ENCODE results near the gene DGKG.

DGKG gene

DNA sequence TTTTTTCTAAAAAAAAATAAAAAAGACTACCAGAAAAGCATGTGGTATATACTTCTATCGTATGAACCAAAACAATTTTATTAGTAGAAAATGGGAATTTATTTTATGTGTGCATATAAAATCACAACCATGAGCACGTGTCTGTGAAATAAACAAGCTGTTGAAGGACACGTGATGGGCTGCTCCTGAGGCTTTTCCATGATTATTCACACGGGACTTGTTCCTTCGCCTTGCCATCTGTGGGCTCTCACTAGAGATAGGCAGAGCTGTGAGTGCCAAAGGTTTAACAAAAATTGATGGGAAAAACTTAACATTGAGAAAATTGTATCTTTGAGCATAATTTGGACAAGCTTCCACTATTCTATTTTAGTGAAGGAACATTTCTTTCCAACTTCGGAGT is 240.8 kb downstream of the DGKG start:
- no peak overlapping the region for H4K8ac ChIP-seq (ENCODE audit: low read depth, low read length)

DNA sequence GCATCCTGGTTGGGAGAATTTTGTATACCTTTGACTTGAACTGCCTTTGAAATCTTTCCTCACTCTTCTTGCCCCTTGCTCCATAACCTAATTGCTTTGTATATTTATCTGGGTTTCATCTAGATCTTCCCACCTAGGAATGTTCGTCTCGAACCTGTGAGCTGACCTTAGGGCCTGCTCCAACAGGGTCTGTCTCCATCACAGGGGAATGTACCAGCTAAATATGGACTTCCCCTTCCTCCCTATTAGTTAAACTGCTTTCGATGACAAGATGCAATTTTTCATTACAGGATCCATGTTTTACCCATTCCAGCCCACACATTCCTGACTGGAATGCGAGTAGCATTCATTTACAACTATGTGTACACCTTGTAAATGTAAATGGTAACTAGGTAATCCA is 242.5 kb downstream of the DGKG start:
- H2BK5ac ChIP-seq (ENCODE audit: low read depth, low read length, poor library complexity), result no peak overlapping the region
- H3K27me3 ChIP-seq (ENCODE audit: insufficient read depth, low read length), result no peaks in the 10 kb centered on the region
- H2AK5ac ChIP-seq (ENCODE audit: low read length), result no peak overlapping the region
- H3K9me3 ChIP-seq (ENCODE audit: insufficient read depth, low read depth, low read length), result peaks cover 2% of the 10 kb centered on the region
- peaks cover 0 to 2% of the 10 kb centered on the region in 2 experiments for H3K4me1 ChIP-seq (ENCODE audit: control insufficient read depth in 1 of 2, insufficient read depth in 2 of 2, low read length in 2 of 2)
- H3K36me3 ChIP-seq (ENCODE audit: control insufficient read depth in 1 of 2, insufficient read depth in 2 of 2, low read length in 2 of 2), result no peaks in the 10 kb centered on the region
- H2BK12ac ChIP-seq (ENCODE audit: low read length), result no peak overlapping the region
- peaks cover 1% of the 10 kb centered on the region for H3K79me1 ChIP-seq (ENCODE audit: low read length)
- no peak overlapping the region for H3K4ac ChIP-seq (ENCODE audit: low read depth, low read length)
- H2AFZ ChIP-seq (ENCODE audit: insufficient read depth, low read length, poor library complexity), result no peak overlapping the region
- H2BK120ac ChIP-seq (ENCODE audit: insufficient read depth, low read length, poor library complexity), result no peak overlapping the region
- no peak overlapping the region for H3K9ac ChIP-seq (ENCODE audit: low read length)
- H4K8ac ChIP-seq (ENCODE audit: low read depth, low read length), result no peak overlapping the region
- no peak overlapping the region for H3K4me3 ChIP-seq (ENCODE audit: low read depth, low read length)
- no peaks in the 10 kb centered on the region for H3K79me2 ChIP-seq (ENCODE audit: control insufficient read depth, insufficient read depth, low read length, poor library complexity)
- no peak overlapping the region for H4K91ac ChIP-seq (ENCODE audit: low read depth, low read length)
- no peak overlapping the region for H3K23ac ChIP-seq (ENCODE audit: low read length)
- H3K14ac ChIP-seq (ENCODE audit: low read length), result no peak overlapping the region
- H3K18ac ChIP-seq (ENCODE audit: low read length), result no peak overlapping the region
- peak; percentile 43 to 77 for DNase-seq
- WGBS (ENCODE audit: extremely low coverage, insufficient coverage, insufficient read length), result no CpG with 5 or more reads among the region's 4 CpGs
- no peak overlapping the region for H3K4me2 ChIP-seq (ENCODE audit: low read length)
- H4K12ac ChIP-seq (ENCODE audit: low read depth, low read length), result no peak overlapping the region
- H3K27ac ChIP-seq (ENCODE audit: low read depth, low read length), result no peak overlapping the region

More for the DNA sequence above, 240.8 kb downstream of the DGKG start:
- no peak overlapping the region for H4K91ac ChIP-seq (ENCODE audit: low read depth, low read length)
- H3K27me3 ChIP-seq (ENCODE audit: insufficient read depth, low read length), result no peaks in the 10 kb centered on the region
- H3K36me3 ChIP-seq (ENCODE audit: control insufficient read depth in 1 of 2, insufficient read depth in 2 of 2, low read length in 2 of 2), result no peaks in the 10 kb centered on the region
- H3K79me2 ChIP-seq (ENCODE audit: control insufficient read depth, insufficient read depth, low read length, poor library complexity), result no peaks in the 10 kb centered on the region
- H4K12ac ChIP-seq (ENCODE audit: low read depth, low read length), result no peak overlapping the region
- no peak for DNase-seq
- peaks cover 1% of the 10 kb centered on the region for H3K79me1 ChIP-seq (ENCODE audit: low read length)
- no peak overlapping the region for H3K14ac ChIP-seq (ENCODE audit: low read length)
- H3K4me2 ChIP-seq (ENCODE audit: low read length), result no peak overlapping the region
- no peak overlapping the region for H2AFZ ChIP-seq (ENCODE audit: insufficient read depth, low read length, poor library complexity)
- no peak overlapping the region for H3K4me3 ChIP-seq (ENCODE audit: low read depth, low read length)
- no peak overlapping the region for H3K9ac ChIP-seq (ENCODE audit: low read length)
- H3K4ac ChIP-seq (ENCODE audit: low read depth, low read length), result no peak overlapping the region
- H2BK120ac ChIP-seq (ENCODE audit: insufficient read depth, low read length, poor library complexity), result no peak overlapping the region
- H3K4me1 ChIP-seq (ENCODE audit: control insufficient read depth in 1 of 2, insufficient read depth in 2 of 2, low read length in 2 of 2), result peaks cover 0 to 2% of the 10 kb centered on the region in 2 experiments
- WGBS (ENCODE audit: extremely low coverage, insufficient coverage, insufficient read length), result no CpG with 5 or more reads among the region's 6 CpGs
- no peak overlapping the region for H2AK5ac ChIP-seq (ENCODE audit: low read length)
- H2BK12ac ChIP-seq (ENCODE audit: low read length), result no peak overlapping the region
- no peak overlapping the region for H3K18ac ChIP-seq (ENCODE audit: low read length)
- H3K23ac ChIP-seq (ENCODE audit: low read length), result no peak overlapping the region
- H2BK5ac ChIP-seq (ENCODE audit: low read depth, low read length, poor library complexity), result no peak overlapping the region
- H3K9me3 ChIP-seq (ENCODE audit: insufficient read depth, low read depth, low read length), result peaks cover 2% of the 10 kb centered on the region
- no peak overlapping the region for H3K27ac ChIP-seq (ENCODE audit: low read depth, low read length)

DNA sequence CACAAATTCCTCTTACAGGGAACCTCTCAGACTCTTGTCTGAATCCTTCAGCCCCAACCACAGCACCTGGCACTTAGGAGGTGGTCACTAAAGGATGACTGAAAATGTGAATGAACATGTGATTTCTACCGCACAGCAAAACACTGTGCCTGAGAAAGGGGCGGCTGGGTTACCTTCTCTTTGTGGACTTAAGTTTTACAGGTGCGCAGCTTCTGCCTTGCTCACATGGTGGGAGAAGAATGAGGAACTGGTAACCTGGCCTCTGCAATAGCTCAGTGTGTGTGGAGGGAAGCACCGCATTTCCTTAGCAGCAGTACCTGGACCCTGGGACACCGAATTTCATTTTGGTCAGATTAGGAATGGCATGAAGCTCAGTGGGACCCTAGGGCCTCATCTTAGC is 243.3 kb downstream of the DGKG start:
- H3K14ac ChIP-seq (ENCODE audit: low read length), result no peak overlapping the region

DNA sequence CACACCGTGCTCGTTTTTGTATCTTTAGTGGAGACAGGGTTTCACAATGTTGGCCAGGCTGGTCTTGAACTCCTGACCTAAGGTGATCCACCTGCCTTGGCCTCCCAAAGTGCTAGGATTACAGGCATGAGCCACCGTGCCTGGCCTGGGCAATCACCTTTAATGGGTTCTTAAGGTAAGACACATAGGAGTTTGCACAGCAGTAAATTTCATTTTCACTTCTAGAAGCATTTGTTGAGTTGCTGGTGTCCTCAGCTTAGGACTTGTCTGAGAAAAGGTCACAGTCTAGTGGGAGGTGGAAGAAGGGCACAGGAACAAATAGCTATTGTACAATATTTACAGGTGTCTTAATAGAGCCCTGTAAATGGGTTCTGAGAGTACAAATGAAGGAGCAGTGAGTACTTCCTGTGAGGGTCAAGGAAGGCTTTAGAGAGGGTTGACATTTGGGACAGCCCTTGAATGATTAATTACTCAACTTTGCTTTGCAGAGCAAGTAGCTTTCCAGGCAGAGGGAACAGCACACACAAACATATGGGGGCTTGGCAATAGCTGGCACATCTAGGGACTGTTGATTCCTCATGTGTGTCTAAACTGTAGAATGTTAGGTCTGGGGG is 244.4 kb downstream of the DGKG start:
- peaks cover 6% of the 10 kb centered on the region for H3K27me3 ChIP-seq (ENCODE audit: insufficient read depth, low read length)
- H3K4me1 ChIP-seq (ENCODE audit: control insufficient read depth in 1 of 2, insufficient read depth in 2 of 2, low read length in 2 of 2), result no peaks in the 10 kb centered on the region
- H4K12ac ChIP-seq (ENCODE audit: low read depth, low read length), result no peak overlapping the region
- no peaks in the 10 kb centered on the region for H3K79me1 ChIP-seq (ENCODE audit: low read length)
- no peak overlapping the region for H4K8ac ChIP-seq (ENCODE audit: low read depth, low read length)
- H3K9ac ChIP-seq (ENCODE audit: low read length), result no peak overlapping the region
- H3K9me3 ChIP-seq (ENCODE audit: insufficient read depth, low read depth, low read length), result no peaks in the 10 kb centered on the region
- H3K4ac ChIP-seq (ENCODE audit: low read depth, low read length), result no peak overlapping the region
- WGBS (ENCODE audit: extremely low coverage, insufficient coverage, insufficient read length), result no CpG with 5 or more reads among the region's 3 CpGs
- no peaks in the 10 kb centered on the region for H3K36me3 ChIP-seq (ENCODE audit: control insufficient read depth in 1 of 2, insufficient read depth in 2 of 2, low read length in 2 of 2)
- H3K79me2 ChIP-seq (ENCODE audit: control insufficient read depth, insufficient read depth, low read length, poor library complexity), result no peaks in the 10 kb centered on the region
- no peak overlapping the region for H2BK120ac ChIP-seq (ENCODE audit: insufficient read depth, low read length, poor library complexity)
- no peak overlapping the region for H2BK5ac ChIP-seq (ENCODE audit: low read depth, low read length, poor library complexity)
- no peak overlapping the region for H2AK5ac ChIP-seq (ENCODE audit: low read length)
- H3K14ac ChIP-seq (ENCODE audit: low read length), result no peak overlapping the region
- DNase-seq, result no peak
- H3K18ac ChIP-seq (ENCODE audit: low read length), result no peak overlapping the region
- H2AFZ ChIP-seq (ENCODE audit: insufficient read depth, low read length, poor library complexity), result no peak overlapping the region
- H2BK12ac ChIP-seq (ENCODE audit: low read length), result no peak overlapping the region
- H3K23ac ChIP-seq (ENCODE audit: low read length), result no peak overlapping the region
- no peak overlapping the region for H3K4me3 ChIP-seq (ENCODE audit: low read depth, low read length)
- H4K91ac ChIP-seq (ENCODE audit: low read depth, low read length), result no peak overlapping the region
- no peak overlapping the region for H3K4me2 ChIP-seq (ENCODE audit: low read length)
- no peak overlapping the region for H3K27ac ChIP-seq (ENCODE audit: low read depth, low read length)

More for the DNA sequence above, 243.3 kb downstream of the DGKG start:
- no peak overlapping the region for H2BK120ac ChIP-seq (ENCODE audit: insufficient read depth, low read length, poor library complexity)
- no peak overlapping the region for H3K9ac ChIP-seq (ENCODE audit: low read length)
- H3K79me2 ChIP-seq (ENCODE audit: control insufficient read depth, insufficient read depth, low read length, poor library complexity), result no peaks in the 10 kb centered on the region
- no peaks in the 10 kb centered on the region for H3K36me3 ChIP-seq (ENCODE audit: control insufficient read depth in 1 of 2, insufficient read depth in 2 of 2, low read length in 2 of 2)
- no peak overlapping the region for H2BK12ac ChIP-seq (ENCODE audit: low read length)
- H3K9me3 ChIP-seq (ENCODE audit: insufficient read depth, low read depth, low read length), result no peaks in the 10 kb centered on the region
- no peak overlapping the region for H4K12ac ChIP-seq (ENCODE audit: low read depth, low read length)
- H3K4me3 ChIP-seq (ENCODE audit: low read depth, low read length), result no peak overlapping the region
- no peak overlapping the region for H4K8ac ChIP-seq (ENCODE audit: low read depth, low read length)
- no peak overlapping the region for H2BK5ac ChIP-seq (ENCODE audit: low read depth, low read length, poor library complexity)
- H3K18ac ChIP-seq (ENCODE audit: low read length), result no peak overlapping the region
- H2AK5ac ChIP-seq (ENCODE audit: low read length), result no peak overlapping the region
- no CpG with 5 or more reads among the region's 5 CpGs for WGBS (ENCODE audit: extremely low coverage, insufficient coverage, insufficient read length)
- H2AFZ ChIP-seq (ENCODE audit: insufficient read depth, low read length, poor library complexity), result no peak overlapping the region
- no peak overlapping the region for H3K4ac ChIP-seq (ENCODE audit: low read depth, low read length)
- no peaks in the 10 kb centered on the region for H3K79me1 ChIP-seq (ENCODE audit: low read length)
- H4K91ac ChIP-seq (ENCODE audit: low read depth, low read length), result no peak overlapping the region
- peaks cover 0 to 2% of the 10 kb centered on the region in 2 experiments for H3K4me1 ChIP-seq (ENCODE audit: control insufficient read depth in 1 of 2, insufficient read depth in 2 of 2, low read length in 2 of 2)
- no peaks in the 10 kb centered on the region for H3K27me3 ChIP-seq (ENCODE audit: insufficient read depth, low read length)
- H3K27ac ChIP-seq (ENCODE audit: low read depth, low read length), result no peak overlapping the region
- DNase-seq, result no peak
- H3K4me2 ChIP-seq (ENCODE audit: low read length), result no peak overlapping the region
- H3K23ac ChIP-seq (ENCODE audit: low read length), result no peak overlapping the region
